Trophoblast cell (in vitro differentiated cells and primary cell): Measurements from ENCODE around the gene CACNB2.

Experiments used
- DNase-seq, 2 donors: peaks; one replicate each; pipeline ENCODE4 v3.0.0-alpha.2; 2016
- H2AFZ ChIP-seq: 2 replicates; pipeline ENCODE4 v1.6.1; 2013; ENCODE audit warnings: low read length, moderate library complexity, mild to moderate bottlenecking; ENCODE audit not compliant: insufficient read depth, poor library complexity
- H2AK5ac ChIP-seq: 2 replicates; pipeline ENCODE4 v1.6.1; 2013; ENCODE audit warnings: mild to moderate bottlenecking, low read length
- H2BK120ac ChIP-seq: 2 replicates; pipeline ENCODE4 v1.6.1; 2013; ENCODE audit warnings: low read length, mild to moderate bottlenecking, moderate library complexity; ENCODE audit not compliant: insufficient read depth, poor library complexity
- H2BK12ac ChIP-seq: 2 replicates; pipeline ENCODE4 v1.6.1; 2013; ENCODE audit warnings: mild to moderate bottlenecking, low read length, moderate library complexity
- H2BK5ac ChIP-seq: 2 replicates; pipeline ENCODE4 v1.6.1; 2013; ENCODE audit warnings: low read length, low read depth, moderate library complexity, mild to moderate bottlenecking; ENCODE audit not compliant: poor library complexity
- H3K14ac ChIP-seq: 2 replicates; pipeline ENCODE4 v1.6.1; 2013; ENCODE audit warnings: mild to moderate bottlenecking, low read length
- H3K18ac ChIP-seq: 2 replicates; pipeline ENCODE4 v1.6.1; 2013; ENCODE audit warnings: mild to moderate bottlenecking, low read length
- H3K23ac ChIP-seq: 2 replicates; pipeline ENCODE4 v1.6.1; 2013; ENCODE audit warnings: low read length
- H3K27ac ChIP-seq: 2 replicates; pipeline ENCODE4 v1.5.1; 2013; ENCODE audit warnings: low read depth, mild to moderate bottlenecking, inconsistent platforms, low read length, moderate library complexity
- H3K27me3 ChIP-seq: 2 replicates; pipeline ENCODE4 v1.6.1; 2013; ENCODE audit warnings: inconsistent platforms, mild to moderate bottlenecking, low read length, moderate library complexity; ENCODE audit not compliant: insufficient read depth
- H3K36me3 ChIP-seq, 2 experiments: 1 replicate in 1 of 2; 2 replicates in 1 of 2; pipeline ENCODE4 v1.6.1; 2013; ENCODE audit warnings: low read length in 2 of 2, mild to moderate bottlenecking in 2 of 2, moderate library complexity in 1 of 2; ENCODE audit not compliant: insufficient read depth in 2 of 2, control insufficient read depth in 1 of 2
- H3K4ac ChIP-seq: 2 replicates; pipeline ENCODE4 v1.6.1; 2013; ENCODE audit warnings: low read depth, mild to moderate bottlenecking, low read length, moderate library complexity
- H3K4me1 ChIP-seq, 2 experiments: 1 replicate in 1 of 2; 2 replicates in 1 of 2; pipeline ENCODE4 v1.6.1; 2013; ENCODE audit warnings: low read length in 2 of 2, mild to moderate bottlenecking in 2 of 2, moderate library complexity in 1 of 2; ENCODE audit not compliant: insufficient read depth in 2 of 2, control insufficient read depth in 1 of 2
- H3K4me2 ChIP-seq: 2 replicates; pipeline ENCODE4 v1.6.1; 2013; ENCODE audit warnings: inconsistent platforms, mild to moderate bottlenecking, low read length, moderate library complexity
- H3K4me3 ChIP-seq: 2 replicates; pipeline ENCODE4 v1.5.1; 2013; ENCODE audit warnings: mild to moderate bottlenecking, low read depth, low read length, inconsistent platforms
- H3K79me1 ChIP-seq: one replicate; pipeline ENCODE4 v1.6.1; 2013; ENCODE audit warnings: low read length
- H3K79me2 ChIP-seq: 2 replicates; pipeline ENCODE4 v1.6.1; 2013; ENCODE audit warnings: low read length, mild to moderate bottlenecking; ENCODE audit not compliant: control insufficient read depth, insufficient read depth, poor library complexity
- H3K9ac ChIP-seq: 2 replicates; pipeline ENCODE4 v1.6.1; 2013; ENCODE audit warnings: mild to moderate bottlenecking, low read length
- H3K9me3 ChIP-seq: 2 replicates; pipeline ENCODE4 v1.6.1; 2013; ENCODE audit warnings: low read depth, mild to moderate bottlenecking, control low read depth, inconsistent platforms, low read length; ENCODE audit not compliant: insufficient read depth
- H4K12ac ChIP-seq: 2 replicates; pipeline ENCODE4 v1.6.1; 2013; ENCODE audit warnings: low read depth, mild to moderate bottlenecking, low read length, moderate library complexity
- H4K8ac ChIP-seq: 2 replicates; pipeline ENCODE4 v1.6.1; 2013; ENCODE audit warnings: low read depth, mild to moderate bottlenecking, low read length, moderate library complexity
- H4K91ac ChIP-seq: one replicate; pipeline ENCODE4 v1.6.1; 2013; ENCODE audit warnings: low read depth, mild to moderate bottlenecking, low read length, moderate library complexity
- WGBS: extraction: QIAGEN DNeasy Blood & Tissue Kit; methylation state at CpG from one replicate; pipeline ENCODE4 v1.1.7; 2013; ENCODE audit warnings: missing lambda C conversion rate; ENCODE audit not compliant: insufficient read length, insufficient coverage; ENCODE audit errors: extremely low coverage; 5-methylcytosine and 5-hydroxymethylcytosine counted together

Gene CACNB2

GRCh38 chr10:18364987-18365775 is 225.0 kb downstream of the CACNB2 start:
- H3K36me3 ChIP-seq = no peaks in the 10 kb centered on the region
- no peak overlapping the region for H3K14ac ChIP-seq
- H3K9ac ChIP-seq = no peak overlapping the region
- H3K23ac ChIP-seq = no peak overlapping the region
- no peaks in the 10 kb centered on the region for H3K79me2 ChIP-seq
- H2AFZ ChIP-seq = no peak overlapping the region
- no peak overlapping the region for H2BK120ac ChIP-seq
- DNase-seq = no peak
- H4K12ac ChIP-seq = no peak overlapping the region
- no peak overlapping the region for H3K4me3 ChIP-seq
- no peak overlapping the region for H2BK5ac ChIP-seq
- no peaks in the 10 kb centered on the region for H3K79me1 ChIP-seq
- no peak overlapping the region for H3K18ac ChIP-seq
- no CpG with 5 or more reads among the region's 4 CpGs for WGBS
- H2AK5ac ChIP-seq = no peak overlapping the region
- H3K27me3 ChIP-seq = no peaks in the 10 kb centered on the region
- no peak overlapping the region for H3K27ac ChIP-seq
- no peaks in the 10 kb centered on the region for H3K4me1 ChIP-seq
- H4K8ac ChIP-seq = no peak overlapping the region
- H3K4me2 ChIP-seq = no peak overlapping the region
- no peak overlapping the region for H4K91ac ChIP-seq
- no peaks in the 10 kb centered on the region for H3K9me3 ChIP-seq
- H2BK12ac ChIP-seq = no peak overlapping the region
- H3K4ac ChIP-seq = no peak overlapping the region

GRCh38 chr10:18367840-18368239 is 227.6 kb downstream of the CACNB2 start:
- H3K4me2 ChIP-seq = no peak overlapping the region
- no peak overlapping the region for H3K14ac ChIP-seq
- H3K23ac ChIP-seq = no peak overlapping the region
- H2AK5ac ChIP-seq = no peak overlapping the region
- H3K18ac ChIP-seq = no peak overlapping the region
- H3K4me3 ChIP-seq = no peak overlapping the region
- no peak overlapping the region for H2BK120ac ChIP-seq
- no peaks in the 10 kb centered on the region for H3K79me1 ChIP-seq
- no peaks in the 10 kb centered on the region for H3K36me3 ChIP-seq
- no peaks in the 10 kb centered on the region for H3K9me3 ChIP-seq
- DNase-seq = no peak
- H4K8ac ChIP-seq = no peak overlapping the region
- H3K27me3 ChIP-seq = no peaks in the 10 kb centered on the region
- H2BK12ac ChIP-seq = no peak overlapping the region
- no peak overlapping the region for H3K27ac ChIP-seq
- no CpG with 5 or more reads among the region's 5 CpGs for WGBS
- no peak overlapping the region for H2AFZ ChIP-seq
- H4K91ac ChIP-seq = no peak overlapping the region
- no peak overlapping the region for H3K4ac ChIP-seq
- no peaks in the 10 kb centered on the region for H3K79me2 ChIP-seq
- H3K9ac ChIP-seq = no peak overlapping the region
- no peaks in the 10 kb centered on the region for H3K4me1 ChIP-seq
- no peak overlapping the region for H4K12ac ChIP-seq
- H2BK5ac ChIP-seq = no peak overlapping the region

- Histone ChIP-seq H3K79me1 (no peaks in the 10 kb centered on the region), H3K23ac (no peak overlapping the region), H3K4me2 (no peak overlapping the region), H3K4me3 (no peak overlapping the region), H3K4me1 (no peaks in the 10 kb centered on the region), H3K27ac (no peak overlapping the region), H4K12ac (no peak overlapping the region), H2BK120ac (no peak overlapping the region), H3K14ac (no peak overlapping the region), H2BK12ac (no peak overlapping the region), H2AFZ (no peak overlapping the region), H3K36me3 (no peaks in the 10 kb centered on the region), H2BK5ac (no peak overlapping the region), H4K8ac (no peak overlapping the region), H3K18ac (no peak overlapping the region), H3K9ac (no peak overlapping the region), H3K9me3 (no peaks in the 10 kb centered on the region), H3K4ac (no peak overlapping the region), H3K27me3 (no peaks in the 10 kb centered on the region), H3K79me2 (no peaks in the 10 kb centered on the region), H4K91ac (no peak overlapping the region), H2AK5ac (no peak overlapping the region)
- DNase-seq = no peak
- WGBS = no CpG with 5 or more reads among the region's 3 CpGs
These were observed 228.0 kb downstream of the CACNB2 start for GRCh38 chr10:18368273-18368672.

GRCh38 chr10:18368682-18369081 is 228.5 kb downstream of the CACNB2 start:
- no peak overlapping the region for H4K91ac ChIP-seq
- H3K36me3 ChIP-seq = no peaks in the 10 kb centered on the region
- H3K4me3 ChIP-seq = no peak overlapping the region
- no peak overlapping the region for H3K9ac ChIP-seq
- no peak overlapping the region for H2AFZ ChIP-seq
- H2AK5ac ChIP-seq = no peak overlapping the region
- H3K27ac ChIP-seq = no peak overlapping the region
- H2BK120ac ChIP-seq = no peak overlapping the region
- H3K18ac ChIP-seq = no peak overlapping the region
- no CpG with 5 or more reads among the region's 1 CpG for WGBS
- no peak overlapping the region for H3K4me2 ChIP-seq
- H3K27me3 ChIP-seq = no peaks in the 10 kb centered on the region
- no peak overlapping the region for H3K14ac ChIP-seq
- no peaks in the 10 kb centered on the region for H3K79me1 ChIP-seq
- DNase-seq = peak in 1 of 2 donors; percentile 14
- H2BK5ac ChIP-seq = no peak overlapping the region
- no peak overlapping the region for H3K4ac ChIP-seq
- no peak overlapping the region for H4K8ac ChIP-seq
- H3K79me2 ChIP-seq = no peaks in the 10 kb centered on the region
- no peak overlapping the region for H3K23ac ChIP-seq
- H3K4me1 ChIP-seq = no peaks in the 10 kb centered on the region
- no peak overlapping the region for H2BK12ac ChIP-seq
- no peak overlapping the region for H4K12ac ChIP-seq
- no peaks in the 10 kb centered on the region for H3K9me3 ChIP-seq
